ENCODE results near the gene MPEG1. TPM values are rescaled to one million over a fixed set of nuclear protein-coding genes. Genes with fewer than 3 reads are reported as not detected.

The MPEG1 gene
- total RNA-seq, 1 donor from 2014 or later: not detected

GRCh38 chr11:59184691-59185339 lies 27.9 kb downstream of the MPEG1 start:
- no peak overlapping the region for H3K4me3 ChIP-seq (ENCODE audit: low read depth, low read length)
- DNase-seq (ENCODE audit: low read depth) (no peak), FAIRE-seq (peak; percentile 75)
- no peak for TF ChIP-seq CTCF (IDR thresholded peaks at IDR 0.05; ENCODE audit: insufficient read depth, low read length, severe bottlenecking)
- peaks cover 12% of the 10 kb centered on the region for H3K36me3 ChIP-seq (ENCODE audit: control insufficient read depth, insufficient read depth, low read length)
- no peaks in the 10 kb centered on the region for H3K27me3 ChIP-seq (ENCODE audit: control insufficient read depth, insufficient read depth, low read length)

GRCh38 chr11:59183771-59184170 lies 29.0 kb downstream of the MPEG1 start:
- Histone ChIP-seq H3K36me3 (ENCODE audit: control insufficient read depth, insufficient read depth, low read length) (peaks cover 9% of the 10 kb centered on the region), H3K27me3 (ENCODE audit: control insufficient read depth, insufficient read depth, low read length) (no peaks in the 10 kb centered on the region), H3K4me3 (ENCODE audit: low read depth, low read length) (no peak overlapping the region)
- DNase-seq (ENCODE audit: low read depth) (no peak), FAIRE-seq (no peak)
- TF ChIP-seq CTCF (IDR thresholded peaks at IDR 0.05; ENCODE audit: insufficient read depth, low read length, severe bottlenecking): no peak

GRCh38 chr11:59182457-59183151 lies 30.1 kb downstream of the MPEG1 start:
- Histone ChIP-seq H3K27me3 (ENCODE audit: control insufficient read depth, insufficient read depth, low read length) (no peaks in the 10 kb centered on the region), H3K4me3 (ENCODE audit: low read depth, low read length) (no peak overlapping the region), H3K36me3 (ENCODE audit: control insufficient read depth, insufficient read depth, low read length) (peaks cover 8% of the 10 kb centered on the region)
- TF ChIP-seq CTCF (IDR thresholded peaks at IDR 0.05; ENCODE audit: insufficient read depth, low read length, severe bottlenecking): peak; percentile 73
- DNase-seq (ENCODE audit: low read depth) (peak; percentile 41), FAIRE-seq (no peak)

GRCh38 chr11:59181746-59182456 lies 30.8 kb downstream of the MPEG1 start:
- DNase-seq (ENCODE audit: low read depth): no peak
- H3K36me3 ChIP-seq (ENCODE audit: control insufficient read depth, insufficient read depth, low read length): peaks cover 8% of the 10 kb centered on the region
- FAIRE-seq: peak; percentile 77
- H3K27me3 ChIP-seq (ENCODE audit: control insufficient read depth, insufficient read depth, low read length): no peaks in the 10 kb centered on the region
- H3K4me3 ChIP-seq (ENCODE audit: low read depth, low read length): no peak overlapping the region
- TF ChIP-seq CTCF (IDR thresholded peaks at IDR 0.05; ENCODE audit: insufficient read depth, low read length, severe bottlenecking): no peak

- Histone ChIP-seq H3K27me3 (ENCODE audit: control insufficient read depth, insufficient read depth, low read length) (no peaks in the 10 kb centered on the region), H3K4me3 (ENCODE audit: low read depth, low read length) (no peak overlapping the region), H3K36me3 (ENCODE audit: control insufficient read depth, insufficient read depth, low read length) (peaks cover 12% of the 10 kb centered on the region)
- FAIRE-seq (no peak), DNase-seq (ENCODE audit: low read depth) (peak; percentile 29)
- TF ChIP-seq CTCF (IDR thresholded peaks at IDR 0.05; ENCODE audit: insufficient read depth, low read length, severe bottlenecking): no peak
These were observed 31.8 kb downstream of the MPEG1 start for GRCh38 chr11:59180907-59181306.

Measured in bronchial epithelial cell (primary cell).